ENCODE measurements around the gene C1orf159.

DNA sequence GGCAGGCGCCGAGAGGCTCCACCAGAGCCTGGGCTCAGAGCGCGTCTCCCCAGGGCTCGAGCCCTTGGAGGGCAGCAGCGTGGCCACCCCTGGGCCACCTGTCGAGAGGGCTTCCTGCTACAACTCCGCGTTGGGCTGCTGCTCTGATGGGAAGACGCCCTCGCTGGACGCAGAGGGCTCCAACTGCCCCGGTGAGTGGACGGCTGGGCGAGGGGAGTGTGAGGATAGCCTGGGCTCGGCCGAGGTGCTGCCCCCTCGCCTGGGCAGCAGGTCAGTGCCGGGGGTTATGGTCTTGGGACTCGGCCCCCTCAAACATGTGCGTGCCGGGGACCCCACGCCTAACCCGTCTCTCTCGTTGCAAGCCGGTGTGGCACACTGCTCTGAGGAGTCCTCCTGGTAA is 69.1 kb downstream of the C1orf159 start:
- TF ChIP-seq POLR2A (IDR thresholded peaks at IDR 0.05; ENCODE audit: low read depth, low read length) (no peak), RFX5 (IDR thresholded peaks at IDR 0.05; ENCODE audit: low read depth, low read length) (no peak), FOXK2 (IDR thresholded peaks at IDR 0.05) (no peak), ETV6 (conservative IDR thresholded peaks at IDR 0.05 in 1 of 2, IDR thresholded peaks at IDR 0.05 in 1 of 2; ENCODE audit: borderline replicate concordance in 1 of 2, low read depth in 1 of 2) (no peak), NFYB (IDR thresholded peaks at IDR 0.05; ENCODE audit: insufficient read depth, low read depth, low read length) (no peak), EZH2 (IDR thresholded peaks at IDR 0.05; ENCODE audit: borderline replicate concordance, control insufficient read depth, low read depth, low read length) (no peak), ESRRA (IDR thresholded peaks at IDR 0.05; ENCODE audit: low read length) (no peak), TCF12 (IDR thresholded peaks at IDR 0.05; ENCODE audit: low read depth, low read length) (no peak), PRDM15 (CRISPR knock-in tag; IDR thresholded peaks at IDR 0.05) (no peak), CREB1 (IDR thresholded peaks at IDR 0.05; ENCODE audit: low read depth) (no peak), CEBPB (IDR thresholded peaks at IDR 0.05; ENCODE audit: borderline replicate concordance in 1 of 2, low read depth in 2 of 2, low read length in 2 of 2) (no peak)
- TF ChIP-seq, protein P1, sequence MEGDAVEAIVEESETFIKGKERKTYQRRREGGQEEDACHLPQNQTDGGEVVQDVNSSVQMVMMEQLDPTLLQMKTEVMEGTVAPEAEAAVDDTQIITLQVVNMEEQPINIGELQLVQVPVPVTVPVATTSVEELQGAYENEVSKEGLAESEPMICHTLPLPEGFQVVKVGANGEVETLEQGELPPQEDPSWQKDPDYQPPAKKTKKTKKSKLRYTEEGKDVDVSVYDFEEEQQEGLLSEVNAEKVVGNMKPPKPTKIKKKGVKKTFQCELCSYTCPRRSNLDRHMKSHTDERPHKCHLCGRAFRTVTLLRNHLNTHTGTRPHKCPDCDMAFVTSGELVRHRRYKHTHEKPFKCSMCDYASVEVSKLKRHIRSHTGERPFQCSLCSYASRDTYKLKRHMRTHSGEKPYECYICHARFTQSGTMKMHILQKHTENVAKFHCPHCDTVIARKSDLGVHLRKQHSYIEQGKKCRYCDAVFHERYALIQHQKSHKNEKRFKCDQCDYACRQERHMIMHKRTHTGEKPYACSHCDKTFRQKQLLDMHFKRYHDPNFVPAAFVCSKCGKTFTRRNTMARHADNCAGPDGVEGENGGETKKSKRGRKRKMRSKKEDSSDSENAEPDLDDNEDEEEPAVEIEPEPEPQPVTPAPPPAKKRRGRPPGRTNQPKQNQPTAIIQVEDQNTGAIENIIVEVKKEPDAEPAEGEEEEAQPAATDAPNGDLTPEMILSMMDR (IDR thresholded peaks at IDR 0.05 in 2 of 3, conservative IDR thresholded peaks at IDR 0.05 in 1 of 3; ENCODE audit: control insufficient read depth in 2 of 3, extremely low read depth in 1 of 3, insufficient read depth in 1 of 3, low read depth in 3 of 3, low read length in 3 of 3): no peak
- TF ChIP-seq, protein P2, sequence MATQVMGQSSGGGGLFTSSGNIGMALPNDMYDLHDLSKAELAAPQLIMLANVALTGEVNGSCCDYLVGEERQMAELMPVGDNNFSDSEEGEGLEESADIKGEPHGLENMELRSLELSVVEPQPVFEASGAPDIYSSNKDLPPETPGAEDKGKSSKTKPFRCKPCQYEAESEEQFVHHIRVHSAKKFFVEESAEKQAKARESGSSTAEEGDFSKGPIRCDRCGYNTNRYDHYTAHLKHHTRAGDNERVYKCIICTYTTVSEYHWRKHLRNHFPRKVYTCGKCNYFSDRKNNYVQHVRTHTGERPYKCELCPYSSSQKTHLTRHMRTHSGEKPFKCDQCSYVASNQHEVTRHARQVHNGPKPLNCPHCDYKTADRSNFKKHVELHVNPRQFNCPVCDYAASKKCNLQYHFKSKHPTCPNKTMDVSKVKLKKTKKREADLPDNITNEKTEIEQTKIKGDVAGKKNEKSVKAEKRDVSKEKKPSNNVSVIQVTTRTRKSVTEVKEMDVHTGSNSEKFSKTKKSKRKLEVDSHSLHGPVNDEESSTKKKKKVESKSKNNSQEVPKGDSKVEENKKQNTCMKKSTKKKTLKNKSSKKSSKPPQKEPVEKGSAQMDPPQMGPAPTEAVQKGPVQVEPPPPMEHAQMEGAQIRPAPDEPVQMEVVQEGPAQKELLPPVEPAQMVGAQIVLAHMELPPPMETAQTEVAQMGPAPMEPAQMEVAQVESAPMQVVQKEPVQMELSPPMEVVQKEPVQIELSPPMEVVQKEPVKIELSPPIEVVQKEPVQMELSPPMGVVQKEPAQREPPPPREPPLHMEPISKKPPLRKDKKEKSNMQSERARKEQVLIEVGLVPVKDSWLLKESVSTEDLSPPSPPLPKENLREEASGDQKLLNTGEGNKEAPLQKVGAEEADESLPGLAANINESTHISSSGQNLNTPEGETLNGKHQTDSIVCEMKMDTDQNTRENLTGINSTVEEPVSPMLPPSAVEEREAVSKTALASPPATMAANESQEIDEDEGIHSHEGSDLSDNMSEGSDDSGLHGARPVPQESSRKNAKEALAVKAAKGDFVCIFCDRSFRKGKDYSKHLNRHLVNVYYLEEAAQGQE (IDR thresholded peaks at IDR 0.05; ENCODE audit: low read depth, low read length): no peak

All from GM12878 (cell line).